ENCODE measurements around the gene ALKBH3.

GRCh38 chr11:43937434-43938411, 57.1 kb downstream of the ALKBH3 start:
- TF ChIP-seq CTCF (IDR thresholded peaks at IDR 0.05) (peak in 2 of 12 donors; percentile 3 to 8), POLR2A (IDR thresholded peaks at IDR 0.05) (no peak)

All from heart left ventricle (tissue), 13 donors.